EH (cell line): ENCODE results near the gene TMUB2.

ENCODE experiments used
- DNase-seq: peaks from one replicate; pipeline ENCODE4 v3.0.0-alpha.2; 2015; ENCODE audit warnings: low read depth

TMUB2 gene

DNA sequence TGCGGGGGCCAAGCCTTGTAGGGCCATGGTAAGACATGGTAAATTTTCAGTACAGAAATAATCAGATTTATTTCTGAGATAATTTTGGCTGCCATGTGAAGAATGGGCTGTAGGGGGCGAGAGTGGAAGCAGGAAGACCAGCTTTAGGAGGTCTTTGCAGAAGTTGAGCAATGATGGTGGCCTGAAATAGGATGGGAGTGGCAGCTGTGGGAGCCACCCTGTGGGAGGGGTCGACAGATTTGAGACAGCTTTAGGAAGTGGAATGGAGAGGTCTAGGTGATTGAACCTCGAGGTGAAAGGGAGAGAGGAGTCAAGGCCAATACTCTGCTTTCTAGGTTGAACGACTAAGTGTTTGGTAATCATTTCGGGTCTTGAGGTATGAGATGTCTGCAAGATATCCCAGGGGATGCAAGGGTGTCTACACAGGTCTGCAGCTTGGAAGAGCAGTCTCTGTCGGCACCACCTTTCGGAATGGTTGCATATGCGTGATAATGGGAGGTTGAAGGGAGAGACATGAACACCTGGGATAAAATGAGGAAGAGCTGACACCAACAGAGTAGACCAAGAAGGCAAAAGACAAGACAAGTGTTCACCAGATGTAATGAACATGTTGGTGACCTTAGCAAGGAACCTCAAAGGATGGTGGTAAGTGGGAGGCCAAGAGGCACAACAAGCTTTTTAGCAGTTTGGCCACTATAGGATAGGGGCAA is 17.1 kb downstream of the TMUB2 start:
- DNase-seq, result peak; percentile 66

GRCh38 chr17:44204441-44204882 is 17.7 kb downstream of the TMUB2 start:
- peak; percentile 78 for DNase-seq

DNA sequence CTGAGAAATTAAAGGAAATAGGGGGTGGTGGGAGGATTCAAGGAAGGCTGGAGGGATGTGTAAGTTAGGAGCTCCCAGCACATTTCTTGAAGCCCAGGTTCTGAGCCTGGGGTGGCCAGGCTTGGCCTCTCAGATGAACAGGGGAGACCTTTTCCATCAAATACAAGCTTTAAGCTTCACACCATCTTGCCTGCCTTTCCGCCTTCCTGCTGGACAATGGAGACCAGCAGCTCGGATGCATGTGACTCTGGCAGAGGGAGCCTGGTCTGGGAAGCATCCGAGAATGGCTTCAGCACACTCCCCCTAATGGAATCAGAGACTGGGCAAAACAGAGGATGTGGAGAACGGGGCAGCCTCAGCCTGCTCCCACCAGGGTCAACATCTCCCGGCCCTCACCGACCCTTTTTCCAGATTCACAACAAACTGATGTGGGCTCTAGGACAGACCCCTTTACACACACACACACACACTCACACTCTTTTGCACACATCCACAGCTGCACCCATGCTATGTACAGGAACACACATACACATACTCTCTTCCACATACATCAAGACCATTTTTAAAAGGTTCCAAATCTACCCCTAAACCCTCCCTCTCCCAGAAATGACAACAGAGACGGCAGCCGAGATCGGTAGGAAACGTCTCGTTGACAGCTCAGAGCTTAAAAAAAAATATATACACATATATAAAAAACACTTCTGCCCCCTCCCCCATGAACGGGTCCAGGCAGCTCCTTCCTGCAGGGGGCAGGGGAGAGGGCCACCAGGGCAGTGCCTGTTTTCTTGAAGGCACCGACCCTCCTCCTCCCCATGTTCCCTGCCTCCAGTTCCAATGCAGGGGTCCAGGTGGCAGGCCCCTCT is 19.4 kb downstream of the TMUB2 start:
- DNase-seq, result no peak

GRCh38 chr17:44206825-44207155 is 20.0 kb downstream of the TMUB2 start:
- no peak for DNase-seq

GRCh38 chr17:44207319-44207718 is 20.5 kb downstream of the TMUB2 start:
- no peak for DNase-seq

- DNase-seq, result no peak
Observed at GRCh38 chr17:44207743-44208142, 21.0 kb downstream of the TMUB2 start.

- DNase-seq, result no peak
Observed at GRCh38 chr17:44209786-44210341, 23.1 kb downstream of the TMUB2 start.

- DNase-seq, result peak; percentile 85
Observed at GRCh38 chr17:44210342-44211192, 23.8 kb downstream of the TMUB2 start.

- DNase-seq, result no peak
Observed at GRCh38 chr17:44211281-44212265, 24.8 kb downstream of the TMUB2 start.

GRCh38 chr17:44212507-44213402 is 26.0 kb downstream of the TMUB2 start:
- DNase-seq, result no peak

- DNase-seq, result no peak
Observed at GRCh38 chr17:44213403-44214229, 26.8 kb downstream of the TMUB2 start.

- no peak for DNase-seq
Observed at GRCh38 chr17:44214230-44214494, 27.4 kb downstream of the TMUB2 start.

DNA sequence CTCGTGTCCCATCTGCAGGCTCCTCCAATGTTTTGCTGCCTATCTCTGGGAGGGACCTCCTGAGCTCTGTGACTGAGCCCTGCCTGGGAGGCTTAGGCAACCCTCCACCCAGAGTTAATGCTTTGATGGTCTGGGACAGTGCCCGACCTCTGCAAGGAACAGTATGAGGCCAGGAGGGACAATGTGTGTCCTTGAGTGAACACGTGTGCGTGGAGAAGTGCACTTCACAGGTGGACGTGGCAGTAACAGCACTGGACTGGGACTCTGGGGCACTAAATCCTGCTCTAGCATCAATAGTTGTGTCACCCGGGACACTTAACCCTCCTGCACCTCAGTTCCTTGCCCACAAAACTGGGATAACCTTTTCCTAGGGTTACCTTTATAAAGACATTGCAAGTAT is 28.1 kb downstream of the TMUB2 start:
- DNase-seq, result no peak

DNA sequence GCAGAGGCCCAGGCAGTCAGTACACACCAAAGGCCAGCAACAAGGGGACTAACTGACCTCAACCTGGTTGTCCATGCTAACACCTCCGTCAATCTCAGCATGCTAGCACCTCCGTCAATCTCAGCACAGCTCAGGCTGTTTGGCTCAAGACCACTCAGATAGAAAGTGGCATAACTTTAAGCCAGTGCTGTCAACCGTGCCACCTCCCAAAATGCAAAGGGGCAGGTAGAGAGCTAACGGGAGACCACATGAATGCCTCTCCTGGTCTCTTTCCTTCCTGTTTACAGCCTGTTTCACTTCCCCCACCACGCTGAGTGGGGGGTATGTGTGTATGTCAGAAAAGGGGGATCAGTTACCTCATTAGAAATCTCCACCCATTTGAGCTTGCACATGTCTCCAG is 29.4 kb downstream of the TMUB2 start:
- DNase-seq, result no peak

DNA sequence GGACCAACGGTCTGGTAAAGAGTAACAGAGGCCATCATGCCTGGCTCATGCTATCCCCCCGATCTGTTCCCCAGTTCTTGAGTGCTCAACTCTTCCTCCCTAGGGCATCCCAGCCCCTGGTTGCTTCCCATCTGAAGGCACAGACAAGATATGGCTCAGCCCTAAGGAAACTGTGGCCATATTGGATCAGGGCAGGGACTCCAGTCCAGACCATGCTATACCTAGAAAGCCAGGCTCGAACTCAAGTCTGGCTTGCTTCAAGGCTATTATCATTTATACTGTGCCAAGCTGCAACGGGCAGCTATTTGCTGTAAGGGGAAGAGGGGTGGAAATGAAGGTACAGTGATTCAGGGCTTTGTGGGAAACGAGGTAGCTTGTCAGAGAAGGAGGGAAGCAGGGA is 29.9 kb downstream of the TMUB2 start:
- no peak for DNase-seq

DNA sequence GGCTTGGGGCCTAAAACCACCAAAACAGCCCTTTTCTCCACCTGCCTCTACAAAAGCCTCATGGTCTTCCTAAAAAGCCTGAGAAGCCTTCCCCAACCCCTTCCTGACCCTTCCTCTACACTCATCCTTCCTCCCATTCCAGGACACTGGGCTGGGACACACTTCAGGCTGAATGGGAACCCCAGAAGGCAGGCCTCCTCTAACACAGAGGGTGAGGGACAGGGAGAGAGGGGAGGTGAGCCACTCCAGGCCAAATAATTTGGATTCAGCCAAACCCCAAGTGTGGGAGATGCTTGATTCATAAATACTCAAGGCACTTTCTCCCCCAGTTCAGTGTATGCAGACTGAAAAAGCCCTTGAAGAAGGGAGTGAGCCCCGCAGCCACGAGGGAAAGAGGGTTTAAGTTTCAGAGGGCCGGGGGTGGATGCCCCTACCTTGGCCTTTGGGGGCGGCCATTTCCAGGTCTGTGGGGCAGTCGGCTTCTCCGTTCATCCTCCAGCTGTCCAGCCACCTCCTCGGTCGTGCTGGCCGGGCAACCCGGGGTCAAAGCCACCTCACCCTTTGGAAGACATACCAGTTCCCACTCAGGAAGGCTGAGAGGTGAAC is 31.1 kb downstream of the TMUB2 start:
- DNase-seq, result no peak

DNA sequence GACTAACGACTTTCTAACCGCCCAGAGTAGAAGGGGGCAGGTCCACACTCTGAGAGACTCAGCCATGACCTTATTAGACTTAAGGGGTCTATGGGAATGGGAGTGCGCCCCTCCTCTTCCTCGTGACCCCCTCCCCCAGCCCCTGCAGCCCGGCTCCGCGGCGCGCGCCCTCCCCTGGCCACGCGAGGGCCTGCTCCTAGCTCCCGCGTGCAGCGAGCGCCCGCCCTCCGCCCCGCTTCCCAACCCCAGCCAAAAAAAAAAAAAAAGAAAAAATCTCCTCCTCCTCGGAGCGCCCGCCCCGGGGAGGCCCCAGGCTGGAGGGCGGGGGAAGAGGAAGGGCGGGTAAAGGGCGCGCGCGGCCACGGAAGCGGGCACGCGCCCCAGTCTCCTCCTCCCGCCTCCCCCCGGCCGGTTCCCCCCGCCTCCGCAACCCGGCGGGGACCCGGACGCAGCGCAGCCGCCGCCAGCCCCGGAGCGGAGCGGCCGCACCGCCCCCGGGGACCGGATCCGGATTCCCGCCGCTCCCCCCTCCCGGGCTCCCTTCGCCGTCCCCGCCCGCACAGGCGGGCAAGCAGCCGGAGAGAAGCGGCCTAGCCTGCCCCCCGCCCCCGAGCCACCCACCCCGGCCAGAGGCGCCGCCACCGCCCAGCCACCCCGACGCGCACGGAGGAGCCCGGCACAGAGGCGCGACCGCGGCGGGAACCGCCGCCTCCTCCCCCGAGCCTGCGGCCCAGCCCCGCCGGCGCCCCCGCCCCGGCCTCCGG is 31.8 kb downstream of the TMUB2 start:
- peak; percentile 92 for DNase-seq

DNA sequence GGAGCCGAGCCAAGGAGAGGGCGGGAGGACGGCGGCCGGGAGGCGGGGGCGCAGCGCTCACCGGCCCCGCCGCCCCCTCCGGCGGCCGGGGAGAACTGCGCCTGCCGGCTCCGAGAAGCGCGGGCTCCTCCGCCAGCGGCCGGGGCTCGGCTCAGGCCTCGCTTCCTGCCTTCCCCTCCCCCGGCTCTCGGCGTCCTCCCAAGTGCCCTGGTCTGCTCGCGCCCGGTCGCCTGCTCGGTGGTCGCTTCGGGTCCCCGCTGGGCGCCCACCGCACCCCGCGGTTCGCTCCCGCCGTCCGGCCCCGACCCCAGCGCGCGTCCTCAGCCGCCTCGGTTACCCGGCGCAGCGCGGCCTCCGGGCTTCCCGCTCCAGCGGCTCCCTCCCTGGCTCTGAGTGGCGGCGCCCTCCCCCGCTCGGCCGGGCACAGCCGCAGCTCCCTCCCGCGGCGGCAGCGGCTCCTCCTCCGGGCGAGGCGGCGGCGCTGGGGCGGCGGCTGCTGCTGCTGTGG is 32.4 kb downstream of the TMUB2 start:
- peak; percentile 72 for DNase-seq
